Right forelimb (tissue), 1 donor: Measurements from ENCODE around the gene URB1.
"Not testable (repeated sequence)": the region's sequence is repeated elsewhere in the genome, so short reads cannot be mapped to it uniquely, and the experiment has no call there.

Experiments used
- DNase-seq: peaks from one replicate; pipeline ENCODE4 v3.0.0-alpha.2; 2018

URB1 gene

GRCh38 chr21:32370998-32371766 is 21.6 kb downstream of the URB1 start:
- no peak for DNase-seq

- not testable (repeated sequence) for DNase-seq
These were observed 23.9 kb downstream of the URB1 start for GRCh38 chr21:32368961-32369360.

- no peak for DNase-seq
These were observed 24.4 kb downstream of the URB1 start for GRCh38 chr21:32368386-32368785.

- no peak for DNase-seq
These were observed 25.7 kb downstream of the URB1 start for GRCh38 chr21:32367158-32367557.

GRCh38 chr21:32366191-32366590 is 26.6 kb downstream of the URB1 start:
- no peak for DNase-seq

GRCh38 chr21:32364796-32365195 is 28.0 kb downstream of the URB1 start:
- peak; percentile 51 for DNase-seq

- DNase-seq, result peak; percentile 64
These were observed 28.4 kb downstream of the URB1 start for GRCh38 chr21:32364387-32364786.

- DNase-seq, result no peak
These were observed 32.3 kb downstream of the URB1 start for GRCh38 chr21:32360401-32360975.

GRCh38 chr21:32359719-32360260 is 33.0 kb downstream of the URB1 start:
- DNase-seq, result no peak

GRCh38 chr21:32356874-32357395 is 35.9 kb downstream of the URB1 start:
- DNase-seq, result no peak

- no peak for DNase-seq
These were observed 39.7 kb downstream of the URB1 start for GRCh38 chr21:32353002-32353711.

GRCh38 chr21:32352526-32352925 is 40.3 kb downstream of the URB1 start:
- no peak for DNase-seq

- no peak for DNase-seq
These were observed 41.4 kb downstream of the URB1 start for GRCh38 chr21:32351428-32351827.

- no peak for DNase-seq
These were observed 41.8 kb downstream of the URB1 start for GRCh38 chr21:32350981-32351380.

GRCh38 chr21:32350211-32350980 is 42.4 kb downstream of the URB1 start:
- DNase-seq, result no peak

- no peak for DNase-seq
These were observed 43.4 kb downstream of the URB1 start for GRCh38 chr21:32349333-32349944.

- no peak for DNase-seq
These were observed 44.0 kb downstream of the URB1 start for GRCh38 chr21:32348604-32349332.

GRCh38 chr21:32347977-32348376 is 44.8 kb downstream of the URB1 start:
- no peak for DNase-seq

- no peak for DNase-seq
These were observed 45.5 kb downstream of the URB1 start for GRCh38 chr21:32347351-32347750.

GRCh38 chr21:32346951-32347350 is 45.9 kb downstream of the URB1 start:
- no peak for DNase-seq
